CD8-positive, alpha-beta memory T cell (primary cell): ENCODE data around the gene SLC6A11. TPM values are rescaled to one million over a fixed set of nuclear protein-coding genes. Genes with fewer than 3 reads are reported as not detected.

Experiments used
- CTCF ChIA-PET: fragments of 350-600 bp; sonication (Branson Sonifier 250); formaldehyde crosslinking; loops from one replicate; lab custom pipeline; 2021; ENCODE audit warnings: antibody characterized with exemption; lab: Charles Lee
- POLR2A ChIA-PET: fragments of 350-600 bp; sonication (Branson Sonifier 250); formaldehyde crosslinking; loops from one replicate; lab custom pipeline; 2021; ENCODE audit warnings: antibody characterized with exemption; lab: Charles Lee
- DNase-seq, 5 donors: peaks; one replicate each; pipeline versions ENCODE4 v3.0.0 to v3.0.0-alpha.2; 2020 to 2022; ENCODE audit warnings: mixed read lengths in 1 of 5
- H3K27ac ChIP-seq: one replicate; pipeline ENCODE4 v1.7.0; 2013; ENCODE audit warnings: low read depth, mild to moderate bottlenecking, low read length, moderate library complexity
- H3K27me3 ChIP-seq: 2 replicates; pipeline ENCODE4 v1.7.0; 2013; ENCODE audit warnings: low read length, mild to moderate bottlenecking; ENCODE audit not compliant: insufficient read depth, poor library complexity, severe bottlenecking
- H3K36me3 ChIP-seq: 2 replicates; pipeline ENCODE4 v1.7.0; 2013; ENCODE audit warnings: mild to moderate bottlenecking, low read length, moderate library complexity; ENCODE audit not compliant: insufficient read depth
- H3K4me1 ChIP-seq: 2 replicates; pipeline ENCODE4 v1.7.0; 2013; ENCODE audit warnings: mild to moderate bottlenecking, low read length, moderate library complexity; ENCODE audit not compliant: insufficient read depth
- H3K4me3 ChIP-seq: 2 replicates; pipeline ENCODE4 v1.7.0; 2013; ENCODE audit warnings: mild to moderate bottlenecking, low read length
- H3K9me3 ChIP-seq: 2 replicates; pipeline ENCODE4 v1.7.0; 2013; ENCODE audit warnings: mild to moderate bottlenecking, low read length
- H3K27ac Mint-ChIP-seq, 8 donors: one replicate each; pipeline ENCODE4 v1.8.0; 2020 to 2021; ENCODE audit warnings: mixed read lengths in 8 of 8, mild to moderate bottlenecking in 6 of 8, inconsistent platforms in 3 of 8, moderate library complexity in 3 of 8
- H3K27me3 Mint-ChIP-seq, 2 donors: one replicate each; pipeline ENCODE4 v1.8.0; 2020 to 2021; ENCODE audit warnings: mixed read lengths in 2 of 2, mild to moderate bottlenecking in 1 of 2, moderate library complexity in 1 of 2
- H3K36me3 Mint-ChIP-seq, 3 donors: one replicate each; pipeline ENCODE4 v1.8.0; 2020 to 2021; ENCODE audit warnings: mixed read lengths in 3 of 3, inconsistent platforms in 1 of 3, mild to moderate bottlenecking in 1 of 3
- H3K4me1 Mint-ChIP-seq, 3 donors: one replicate each; pipeline ENCODE4 v1.8.0; 2020 to 2021; ENCODE audit warnings: mixed read lengths in 3 of 3, inconsistent platforms in 1 of 3, mild to moderate bottlenecking in 1 of 3
- H3K4me3 Mint-ChIP-seq, 7 donors: one replicate each; pipeline ENCODE4 v1.8.0; 2020 to 2021; ENCODE audit warnings: mixed read lengths in 7 of 7, mild to moderate bottlenecking in 6 of 7, moderate library complexity in 4 of 7, inconsistent platforms in 2 of 7
- H3K9me3 Mint-ChIP-seq, 5 donors: one replicate each; pipeline ENCODE4 v1.8.0; 2020 to 2022; ENCODE audit warnings: mixed read lengths in 5 of 5, mild to moderate bottlenecking in 3 of 5, moderate library complexity in 2 of 5, inconsistent platforms in 1 of 5
- polyA plus RNA-seq: library from polyadenylated mRNA; unstranded; fragments of 300-500 nt; fragmentation: Illumina TruSeq; gene quantifications from one replicate; pipeline ENCODE4 v1.2.3, GENCODE V29; 2021
- total RNA-seq, 2 experiments: library from RNA; stranded (reverse); gene quantifications; one replicate each; pipeline ENCODE4 v1.2.3, GENCODE V29; 2021

Gene SLC6A11
- total and polyA plus RNA-seq, 3 experiments from 2014 or later: not detected

DNA sequence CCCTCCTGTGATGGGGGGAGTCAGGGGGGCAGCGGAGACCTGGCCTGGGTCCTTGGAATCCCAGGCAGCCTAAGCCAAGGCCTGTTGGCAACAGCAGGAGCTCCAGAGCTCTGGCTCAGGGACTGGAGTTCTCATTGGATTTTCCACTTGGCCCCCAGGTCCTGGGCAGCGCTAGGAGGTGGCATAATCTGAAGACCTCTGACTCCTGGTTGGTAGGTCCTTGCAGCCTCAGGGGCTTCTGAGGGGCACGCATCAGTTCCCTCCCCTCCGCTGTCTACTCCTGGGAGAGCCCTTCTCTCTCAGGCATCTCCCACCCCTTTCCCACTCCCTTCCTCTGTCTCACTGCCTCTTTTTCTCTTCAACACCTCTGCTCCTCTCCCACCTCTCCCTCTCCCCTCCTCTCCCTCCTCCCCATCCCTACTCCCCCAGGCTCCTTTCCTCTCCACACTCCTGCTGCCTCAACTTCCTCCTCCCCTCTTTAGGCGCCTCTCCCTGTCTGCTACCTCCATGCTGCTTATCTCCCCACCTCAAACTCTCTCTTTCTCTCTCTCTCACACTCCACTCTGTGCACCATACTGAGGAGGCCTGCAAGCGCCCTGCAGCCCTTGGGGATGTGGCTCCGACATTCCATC lies 135.4 kb downstream of the SLC6A11 start:
- Mint-ChIP-seq H3K4me1 (no peaks in the 10 kb centered on the region), H3K36me3 (no peaks in the 10 kb centered on the region), H3K27me3 (peaks cover 9 to 17% of the 10 kb centered on the region in 2 donors), H3K9me3 (no peaks in the 10 kb centered on the region), H3K4me3 (no peak overlapping the region), H3K27ac (no peak overlapping the region)
- H3K27me3 ChIP-seq: no peaks in the 10 kb centered on the region
- no peaks in the 10 kb centered on the region for H3K9me3 ChIP-seq
- ChIA-PET CTCF (no interaction called here), POLR2A (no interaction called here)
- DNase-seq: peak in 1 of 5 donors; percentile 10
- H3K27ac ChIP-seq: no peak overlapping the region
- H3K4me1 ChIP-seq: no peaks in the 10 kb centered on the region
- H3K4me3 ChIP-seq: no peak overlapping the region
- H3K36me3 ChIP-seq: no peaks in the 10 kb centered on the region

- Histone ChIP-seq H3K4me3 (no peak overlapping the region), H3K27me3 (no peaks in the 10 kb centered on the region), H3K36me3 (no peaks in the 10 kb centered on the region), H3K27ac (no peak overlapping the region), H3K4me1 (no peaks in the 10 kb centered on the region), H3K9me3 (no peaks in the 10 kb centered on the region)
- Mint-ChIP-seq H3K4me3 (no peak overlapping the region), H3K4me1 (no peaks in the 10 kb centered on the region), H3K27me3 (peaks cover 9 to 18% of the 10 kb centered on the region in 2 donors), H3K9me3 (peaks cover 0 to 1% (median 0%) of the 10 kb centered on the region in 5 donors), H3K36me3 (no peaks in the 10 kb centered on the region), H3K27ac (no peak overlapping the region)
- ChIA-PET CTCF (no interaction called here), POLR2A (no interaction called here)
- DNase-seq: peak in 1 of 5 donors; percentile 9
Observed at GRCh38 chr3:10952525-10952924, 136.5 kb downstream of the SLC6A11 start.

GRCh38 chr3:10954740-10955139 lies 138.7 kb downstream of the SLC6A11 start:
- Mint-ChIP-seq H3K36me3 (no peaks in the 10 kb centered on the region), H3K9me3 (peaks cover 0 to 1% (median 0%) of the 10 kb centered on the region in 5 donors), H3K27ac (no peak overlapping the region), H3K4me3 (no peak overlapping the region), H3K4me1 (no peaks in the 10 kb centered on the region), H3K27me3 (peaks cover 9 to 13% of the 10 kb centered on the region in 2 donors)
- no peak overlapping the region for H3K4me3 ChIP-seq
- ChIA-PET POLR2A (no interaction called here), CTCF (no interaction called here)
- H3K36me3 ChIP-seq: no peaks in the 10 kb centered on the region
- H3K27ac ChIP-seq: no peak overlapping the region
- no peaks in the 10 kb centered on the region for H3K9me3 ChIP-seq
- no peaks in the 10 kb centered on the region for H3K27me3 ChIP-seq
- no peaks in the 10 kb centered on the region for H3K4me1 ChIP-seq
- DNase-seq: no peak

- H3K27ac Mint-ChIP-seq: peak overlapping the region in 1 of 8 donors; percentile 79
- CTCF ChIA-PET: no interaction called here
- no peak overlapping the region for H3K4me3 ChIP-seq
- H3K9me3 Mint-ChIP-seq: peaks cover 0 to 1% (median 0%) of the 10 kb centered on the region in 5 donors
- POLR2A ChIA-PET: no interaction called here
- no peak overlapping the region for H3K27ac ChIP-seq
- no peak for DNase-seq
- H3K36me3 ChIP-seq: no peaks in the 10 kb centered on the region
- H3K4me1 ChIP-seq: no peaks in the 10 kb centered on the region
- no peaks in the 10 kb centered on the region for H3K36me3 Mint-ChIP-seq
- H3K27me3 Mint-ChIP-seq: peaks cover 6 to 9% of the 10 kb centered on the region in 2 donors
- H3K4me1 Mint-ChIP-seq: no peaks in the 10 kb centered on the region
- H3K4me3 Mint-ChIP-seq: no peak overlapping the region
- H3K9me3 ChIP-seq: no peaks in the 10 kb centered on the region
- H3K27me3 ChIP-seq: no peaks in the 10 kb centered on the region
Observed at GRCh38 chr3:10955711-10956453, 139.9 kb downstream of the SLC6A11 start.

- H3K36me3 Mint-ChIP-seq: no peaks in the 10 kb centered on the region
- Histone ChIP-seq H3K27ac (no peak overlapping the region), H3K4me1 (no peaks in the 10 kb centered on the region), H3K27me3 (no peaks in the 10 kb centered on the region), H3K4me3 (no peak overlapping the region), H3K36me3 (no peaks in the 10 kb centered on the region), H3K9me3 (no peaks in the 10 kb centered on the region)
- H3K4me3 Mint-ChIP-seq: no peak overlapping the region
- CTCF ChIA-PET: no interaction called here
- H3K27ac Mint-ChIP-seq: no peak overlapping the region
- H3K4me1 Mint-ChIP-seq: no peaks in the 10 kb centered on the region
- no peak for DNase-seq
- POLR2A ChIA-PET: no interaction called here
- peaks cover 0 to 1% (median 0%) of the 10 kb centered on the region in 5 donors for H3K9me3 Mint-ChIP-seq
- H3K27me3 Mint-ChIP-seq: peaks cover 4 to 9% of the 10 kb centered on the region in 2 donors
Observed at GRCh38 chr3:10956531-10956930, 140.5 kb downstream of the SLC6A11 start.

DNA sequence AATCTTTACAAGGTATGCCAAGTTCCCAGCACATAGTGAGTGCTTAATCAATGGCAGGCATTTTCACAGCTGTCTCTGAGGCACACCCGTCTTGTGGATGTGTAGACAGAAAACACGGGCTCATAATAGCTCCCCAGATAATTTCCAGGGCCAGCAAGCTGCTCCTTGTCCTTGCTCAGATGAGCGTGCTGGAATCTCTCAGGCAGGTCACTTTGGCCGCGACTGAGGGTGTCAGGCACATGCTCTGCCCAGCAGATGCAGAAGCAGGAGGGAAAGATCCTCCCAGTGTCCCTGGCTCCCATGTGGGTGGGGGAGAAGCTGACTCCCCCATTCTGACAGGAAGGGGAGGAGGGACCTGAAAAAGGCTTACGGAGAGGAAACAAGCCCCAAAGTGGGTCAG lies 141.0 kb downstream of the SLC6A11 start:
- no peak for DNase-seq
- H3K36me3 Mint-ChIP-seq: no peaks in the 10 kb centered on the region
- H3K27me3 ChIP-seq: no peaks in the 10 kb centered on the region
- H3K4me1 Mint-ChIP-seq: no peaks in the 10 kb centered on the region
- H3K4me3 Mint-ChIP-seq: no peak overlapping the region
- no peaks in the 10 kb centered on the region for H3K36me3 ChIP-seq
- H3K9me3 ChIP-seq: no peaks in the 10 kb centered on the region
- H3K9me3 Mint-ChIP-seq: peaks cover 0 to 1% (median 0%) of the 10 kb centered on the region in 5 donors
- no peak overlapping the region for H3K27ac Mint-ChIP-seq
- H3K4me3 ChIP-seq: no peak overlapping the region
- H3K27me3 Mint-ChIP-seq: peaks cover 7 to 9% of the 10 kb centered on the region in 2 donors
- no peaks in the 10 kb centered on the region for H3K4me1 ChIP-seq
- no peak overlapping the region for H3K27ac ChIP-seq
- ChIA-PET POLR2A (no interaction called here), CTCF (no interaction called here)

GRCh38 chr3:10957976-10958749 lies 142.1 kb downstream of the SLC6A11 start:
- Histone ChIP-seq H3K27ac (no peak overlapping the region), H3K4me1 (no peaks in the 10 kb centered on the region), H3K4me3 (no peak overlapping the region), H3K9me3 (no peaks in the 10 kb centered on the region), H3K36me3 (no peaks in the 10 kb centered on the region), H3K27me3 (no peaks in the 10 kb centered on the region)
- Mint-ChIP-seq H3K9me3 (peaks cover 0 to 3% (median 0%) of the 10 kb centered on the region in 5 donors), H3K27me3 (peaks cover 9 to 14% of the 10 kb centered on the region in 2 donors), H3K4me3 (no peak overlapping the region), H3K27ac (no peak overlapping the region), H3K4me1 (no peaks in the 10 kb centered on the region), H3K36me3 (no peaks in the 10 kb centered on the region)
- no peak for DNase-seq
- POLR2A ChIA-PET: no interaction called here
- CTCF ChIA-PET: no interaction called here

GRCh38 chr3:10960255-10960654 lies 144.2 kb downstream of the SLC6A11 start:
- H3K4me3 ChIP-seq: no peak overlapping the region
- H3K27me3 Mint-ChIP-seq: peaks cover 1 to 16% of the 10 kb centered on the region in 2 donors
- H3K27me3 ChIP-seq: no peaks in the 10 kb centered on the region
- no peaks in the 10 kb centered on the region for H3K36me3 Mint-ChIP-seq
- H3K9me3 Mint-ChIP-seq: peaks cover 0 to 3% (median 0%) of the 10 kb centered on the region in 5 donors
- H3K27ac ChIP-seq: no peak overlapping the region
- H3K4me3 Mint-ChIP-seq: no peak overlapping the region
- no peaks in the 10 kb centered on the region for H3K9me3 ChIP-seq
- no peaks in the 10 kb centered on the region for H3K4me1 Mint-ChIP-seq
- no peaks in the 10 kb centered on the region for H3K4me1 ChIP-seq
- DNase-seq: no peak
- H3K36me3 ChIP-seq: no peaks in the 10 kb centered on the region
- ChIA-PET POLR2A (no interaction called here), CTCF (no interaction called here)
- H3K27ac Mint-ChIP-seq: peak overlapping the region in 1 of 8 donors; percentile 32
